Activated CD8-positive, alpha-beta memory T cell treated with anti-CD3 and anti-CD28 coated beads, Interleukin-2, amount 50 U/mL, for 24 hours (primary cell): ENCODE measurements around the gene OPRL1.
"Not testable (repeated sequence)": the region's sequence is repeated elsewhere in the genome, so short reads cannot be mapped to it uniquely, and the experiment has no call there.

Experiments
- DNase-seq: peaks from one replicate; pipeline ENCODE4 v3.0.0-alpha.2; 2020; ENCODE audit errors: extremely low read depth

OPRL1 gene

GRCh38 chr20:64117432-64117777 lies 37.5 kb downstream of the OPRL1 start:
- not testable (repeated sequence) for DNase-seq

- DNase-seq = no peak
These were observed 39.4 kb downstream of the OPRL1 start for GRCh38 chr20:64119301-64119680.

- no peak for DNase-seq
These were observed 39.9 kb downstream of the OPRL1 start for GRCh38 chr20:64119681-64120341.

- DNase-seq = no peak
These were observed 41.7 kb downstream of the OPRL1 start for GRCh38 chr20:64121586-64121985.

GRCh38 chr20:64122927-64123326 lies 43.0 kb downstream of the OPRL1 start:
- not testable (repeated sequence) for DNase-seq

GRCh38 chr20:64123517-64123916 lies 43.6 kb downstream of the OPRL1 start:
- DNase-seq = not testable (repeated sequence)

GRCh38 chr20:64129146-64129782 lies 49.4 kb downstream of the OPRL1 start:
- DNase-seq = no peak

- DNase-seq = no peak
These were observed 50.4 kb downstream of the OPRL1 start for GRCh38 chr20:64130271-64130670.

GRCh38 chr20:64130876-64131275 lies 51.0 kb downstream of the OPRL1 start:
- DNase-seq = no peak

GRCh38 chr20:64131406-64131805 lies 51.5 kb downstream of the OPRL1 start:
- no peak for DNase-seq

GRCh38 chr20:64133951-64134407 lies 54.1 kb downstream of the OPRL1 start:
- DNase-seq = no peak

GRCh38 chr20:64134744-64135143 lies 54.9 kb downstream of the OPRL1 start:
- not testable (repeated sequence) for DNase-seq

GRCh38 chr20:64136004-64136710 lies 56.3 kb downstream of the OPRL1 start:
- no peak for DNase-seq

GRCh38 chr20:64137598-64138031 lies 57.7 kb downstream of the OPRL1 start:
- no peak for DNase-seq

- DNase-seq = no peak
These were observed 58.5 kb downstream of the OPRL1 start for GRCh38 chr20:64138276-64138815.

GRCh38 chr20:64139199-64140060 lies 59.5 kb downstream of the OPRL1 start:
- no peak for DNase-seq

GRCh38 chr20:64140061-64140931 lies 60.4 kb downstream of the OPRL1 start:
- DNase-seq = no peak

- DNase-seq = no peak
These were observed 61.1 kb downstream of the OPRL1 start for GRCh38 chr20:64140956-64141355.

GRCh38 chr20:64142590-64142989 lies 62.7 kb downstream of the OPRL1 start:
- no peak for DNase-seq

GRCh38 chr20:64143018-64143801 lies 63.3 kb downstream of the OPRL1 start:
- DNase-seq = no peak
